Transverse colon (tissue), 4 donors: ENCODE data around the gene IL7R. TPM values are rescaled to one million over a fixed set of nuclear protein-coding genes. Genes with fewer than 3 reads are reported as not detected.

Experiments
- DNase-seq: peaks from one replicate; pipeline ENCODE4 v3.0.0-alpha.2; 2019
- H3K27ac ChIP-seq, 4 donors: fragments of 200-600 bp; sonication (generic); 2 replicates each; pipeline ENCODE4 v1.5.1; 2016 to 2018; ENCODE audit warnings: inconsistent platforms in 4 of 4
- H3K27me3 ChIP-seq: fragments of 200-600 bp; sonication (generic); 2 replicates; pipeline ENCODE4 v1.5.1; 2017; ENCODE audit warnings: inconsistent platforms
- H3K36me3 ChIP-seq, 4 donors: fragments of 200-600 bp; sonication (generic); 2 replicates each; pipeline ENCODE4 v1.5.1; 2017 to 2019; ENCODE audit warnings: inconsistent platforms in 4 of 4
- H3K4me1 ChIP-seq, 4 donors: fragments of 200-600 bp; sonication (generic); 2 replicates each; pipeline ENCODE4 v1.5.1; 2017 to 2020; ENCODE audit warnings: inconsistent platforms in 4 of 4
- H3K4me3 ChIP-seq, 4 donors: fragments of 200-600 bp; sonication (generic); 1 replicate in 1 of 4; 2 replicates in 3 of 4; pipeline versions ENCODE4 v1.5.1 to v1.6.1; 2017 to 2019; ENCODE audit warnings: inconsistent platforms in 4 of 4
- H3K9me3 ChIP-seq, 2 donors: fragments of 200-600 bp; sonication (generic); 2 replicates each; pipeline ENCODE4 v1.5.1; 2017 to 2019; ENCODE audit warnings: inconsistent platforms in 2 of 2
- EP300 ChIP-seq: sonication (generic); formaldehyde crosslinking; IDR thresholded peaks from one replicate; pipeline ENCODE4 v1.6.1; 2017; ENCODE audit warnings: antibody characterized with exemption, low read depth
- POLR2A ChIP-seq: fragments of 450-650 bp; IDR thresholded peaks from one replicate; pipeline ENCODE4 v1.6.1; 2016; ENCODE audit warnings: antibody characterized with exemption, mild to moderate bottlenecking, moderate library complexity
- POLR2AphosphoS5 ChIP-seq, 3 donors: sonication (generic); formaldehyde crosslinking; IDR thresholded peaks; one replicate each; pipeline ENCODE4 v1.6.1; 2016; ENCODE audit warnings: antibody characterized with exemption in 3 of 3
- WGBS, 2 donors: methylation state at CpG; one replicate each; pipeline ENCODE4 v1.1.5; 2018; ENCODE audit warnings: low coverage in 1 of 2; 5-methylcytosine and 5-hydroxymethylcytosine counted together
- in situ Hi-C, 4 donors: fragments of 200-750 bp; cut with MboI; loops; one replicate each; pipeline versions ENCODE4 v1.15.0 to v1.15.1; 2017; ENCODE audit warnings: low sequenced_read_pairs in 3 of 4, low pct_ligation_motif_present in 1 of 4, low pct_unique_long_range_greater_than_20kb in 1 of 4
- intact Hi-C: fragments of 100-400 bp; cut with DNase I; formaldehyde crosslinking; loops from one replicate; pipeline ENCODE4 v1.15.1; 2023; ENCODE audit warnings: low total_unique reads
- total RNA-seq, 4 donors: library from RNA; depleted of rRNA; stranded (reverse); fragments of >200 nt; gene quantifications; one replicate each; pipeline ENCODE4 v1.1.0, GENCODE V29; 2016
- TF ChIP-seq, protein P1 (sequence below), 5 experiments: fragments of 200-600 bp in 3 of 5; fragments of 450-650 bp in 2 of 5; sonication (generic) in 3 of 5; IDR thresholded peaks; 1 replicate in 2 of 5; 2 replicates in 3 of 5; pipeline ENCODE4 v1.5.1; 2016 to 2017; ENCODE audit warnings: antibody characterized with exemption in 5 of 5, inconsistent platforms in 3 of 5, mild to moderate bottlenecking in 2 of 5, moderate library complexity in 1 of 5

IL7R gene
- total RNA-seq, 4 donors from 2014 or later, result 3.2 to 54.8 (median 17.9) TPM

DNA sequence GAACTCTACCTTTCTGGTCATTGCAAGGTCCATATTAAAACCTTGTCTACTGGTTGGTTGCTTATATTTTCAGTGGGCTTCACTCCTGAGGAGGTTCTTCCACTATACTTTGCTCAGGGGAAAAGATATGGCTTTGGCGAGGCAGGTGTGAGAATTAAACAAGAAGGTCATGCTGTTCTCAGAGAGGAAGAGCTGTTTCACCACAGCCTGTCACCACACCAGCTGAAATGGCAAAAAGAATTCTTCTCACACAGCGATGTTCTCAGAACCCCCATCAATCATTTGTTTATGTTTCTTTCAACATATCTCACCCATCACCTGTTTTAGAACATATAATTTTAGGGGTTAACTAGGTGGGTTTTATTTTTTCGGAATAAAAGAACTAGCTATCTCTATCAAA is 43.1 kb downstream of the IL7R start:
- in situ Hi-C loops (loop anchor here in 2 of 4 donors (25.0 kb wide), 2 partner anchors 237 to 262 kb away; no protein-coding TSS in a partner anchor), intact Hi-C loops (no loop called here)

DNA sequence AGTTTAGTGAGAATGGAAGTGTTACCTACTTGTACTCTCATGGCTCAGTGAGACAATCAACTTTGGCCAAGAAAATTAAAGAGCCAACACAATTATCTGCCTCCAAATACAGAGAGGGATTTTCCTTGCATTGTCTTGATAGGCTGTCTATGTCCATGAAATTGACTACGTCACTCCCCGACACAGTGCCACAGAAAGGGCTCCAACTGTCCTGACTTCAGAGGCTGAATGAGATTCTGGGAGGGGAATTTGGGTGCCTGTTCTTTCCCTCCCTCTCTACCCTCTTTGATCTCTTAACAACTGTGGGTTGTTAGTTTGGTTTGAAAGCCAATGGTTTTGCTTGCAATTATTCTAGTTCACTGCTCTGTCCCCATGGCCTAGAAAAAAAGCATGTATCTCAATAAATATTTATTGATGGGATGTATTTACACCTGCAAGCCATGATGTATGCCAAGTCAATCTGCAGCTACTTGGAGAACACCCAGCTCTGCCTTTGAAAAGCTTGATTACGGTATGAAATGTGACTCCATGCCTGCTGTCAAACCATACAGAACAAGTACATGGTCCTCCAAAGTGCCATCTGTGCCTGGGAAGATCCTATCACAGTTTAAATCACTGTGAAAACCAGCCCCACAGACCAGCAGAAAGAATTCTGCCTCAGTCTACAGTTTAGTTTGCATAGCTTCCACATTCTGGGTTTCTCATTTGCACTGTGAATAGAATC is 44.4 kb downstream of the IL7R start:
- Histone ChIP-seq H3K9me3 (no peaks in the 10 kb centered on the region), H3K36me3 (no peaks in the 10 kb centered on the region), H3K4me3 (no peak overlapping the region), H3K27me3 (no peaks in the 10 kb centered on the region), H3K27ac (no peak overlapping the region), H3K4me1 (no peaks in the 10 kb centered on the region)
- DNase-seq, result no peak
- in situ Hi-C loops, result loop anchor here in 2 of 4 donors (25.0 kb wide), 2 partner anchors 239 to 264 kb away; no protein-coding TSS in a partner anchor
- TF ChIP-seq EP300 (no peak), POLR2A (no peak), POLR2AphosphoS5 (IDR thresholded peaks at IDR 0.05) (no peak)
- TF ChIP-seq, protein P1, sequence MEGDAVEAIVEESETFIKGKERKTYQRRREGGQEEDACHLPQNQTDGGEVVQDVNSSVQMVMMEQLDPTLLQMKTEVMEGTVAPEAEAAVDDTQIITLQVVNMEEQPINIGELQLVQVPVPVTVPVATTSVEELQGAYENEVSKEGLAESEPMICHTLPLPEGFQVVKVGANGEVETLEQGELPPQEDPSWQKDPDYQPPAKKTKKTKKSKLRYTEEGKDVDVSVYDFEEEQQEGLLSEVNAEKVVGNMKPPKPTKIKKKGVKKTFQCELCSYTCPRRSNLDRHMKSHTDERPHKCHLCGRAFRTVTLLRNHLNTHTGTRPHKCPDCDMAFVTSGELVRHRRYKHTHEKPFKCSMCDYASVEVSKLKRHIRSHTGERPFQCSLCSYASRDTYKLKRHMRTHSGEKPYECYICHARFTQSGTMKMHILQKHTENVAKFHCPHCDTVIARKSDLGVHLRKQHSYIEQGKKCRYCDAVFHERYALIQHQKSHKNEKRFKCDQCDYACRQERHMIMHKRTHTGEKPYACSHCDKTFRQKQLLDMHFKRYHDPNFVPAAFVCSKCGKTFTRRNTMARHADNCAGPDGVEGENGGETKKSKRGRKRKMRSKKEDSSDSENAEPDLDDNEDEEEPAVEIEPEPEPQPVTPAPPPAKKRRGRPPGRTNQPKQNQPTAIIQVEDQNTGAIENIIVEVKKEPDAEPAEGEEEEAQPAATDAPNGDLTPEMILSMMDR (IDR thresholded peaks at IDR 0.05), result no peak
- intact Hi-C loops, result no loop called here
- WGBS, 2 donors, result 76 to 90% methylated on average over 3 of the region's 3 CpGs

More for the DNA sequence above, 43.1 kb downstream of the IL7R start:
- Histone ChIP-seq H3K4me1 (no peaks in the 10 kb centered on the region), H3K4me3 (no peak overlapping the region), H3K27ac (no peak overlapping the region), H3K36me3 (no peaks in the 10 kb centered on the region), H3K27me3 (no peaks in the 10 kb centered on the region), H3K9me3 (no peaks in the 10 kb centered on the region)
- no peak for DNase-seq
- no peak for TF ChIP-seq EP300
- TF ChIP-seq POLR2A, result no peak
- TF ChIP-seq, protein P1 (IDR thresholded peaks at IDR 0.05), result no peak
- TF ChIP-seq POLR2AphosphoS5 (IDR thresholded peaks at IDR 0.05), result no peak
- whole genome bisulfite sequencing, 2 donors, result 42 to 50% methylated on average over 2 to 3 of the region's 3 CpGs

DNA sequence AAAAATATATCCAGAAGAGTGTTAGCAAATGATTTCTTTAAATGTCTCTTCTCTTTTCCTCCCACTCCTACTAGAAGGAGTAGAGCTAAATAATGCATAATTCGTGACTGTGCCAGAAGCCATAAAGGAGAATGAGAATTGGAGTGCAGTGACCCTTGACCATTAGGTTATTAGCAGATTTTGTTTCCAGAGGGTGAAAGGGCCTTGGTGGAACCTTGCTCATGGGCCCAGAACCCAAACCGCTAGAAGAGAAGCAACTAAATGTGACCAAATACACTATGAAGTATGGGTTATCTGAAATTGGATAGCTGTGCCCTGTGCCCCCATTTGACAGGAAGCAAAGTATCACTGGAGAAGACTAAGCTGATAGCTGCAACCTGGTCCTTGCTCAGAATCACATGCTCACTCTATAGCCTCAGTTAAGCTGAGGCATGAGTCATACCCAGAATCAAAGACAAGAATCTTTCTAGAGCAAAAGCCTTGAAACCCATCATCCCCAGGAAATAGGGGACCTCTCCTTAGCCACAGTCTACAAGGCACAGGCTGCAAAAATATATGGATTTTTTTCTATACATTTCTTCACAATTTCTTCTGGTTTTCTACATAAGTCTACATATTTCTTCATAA is 45.5 kb downstream of the IL7R start:
- intact Hi-C loops (no loop called here), in situ Hi-C loops (loop anchor here in 2 of 4 donors (25.0 kb wide), 2 partner anchors 240 to 265 kb away; no protein-coding TSS in a partner anchor)
- Histone ChIP-seq H3K27me3 (no peaks in the 10 kb centered on the region), H3K27ac (no peak overlapping the region), H3K36me3 (no peaks in the 10 kb centered on the region), H3K4me1 (no peaks in the 10 kb centered on the region), H3K9me3 (no peaks in the 10 kb centered on the region), H3K4me3 (no peak overlapping the region)
- no peak for TF ChIP-seq POLR2A
- TF ChIP-seq POLR2AphosphoS5 (IDR thresholded peaks at IDR 0.05), result no peak
- TF ChIP-seq, protein P1 (IDR thresholded peaks at IDR 0.05), result no peak
- TF ChIP-seq EP300, result no peak
- WGBS, 2 donors, result 32 to 56% methylated on average over 2 of the region's 2 CpGs
- no peak for DNase-seq

DNA sequence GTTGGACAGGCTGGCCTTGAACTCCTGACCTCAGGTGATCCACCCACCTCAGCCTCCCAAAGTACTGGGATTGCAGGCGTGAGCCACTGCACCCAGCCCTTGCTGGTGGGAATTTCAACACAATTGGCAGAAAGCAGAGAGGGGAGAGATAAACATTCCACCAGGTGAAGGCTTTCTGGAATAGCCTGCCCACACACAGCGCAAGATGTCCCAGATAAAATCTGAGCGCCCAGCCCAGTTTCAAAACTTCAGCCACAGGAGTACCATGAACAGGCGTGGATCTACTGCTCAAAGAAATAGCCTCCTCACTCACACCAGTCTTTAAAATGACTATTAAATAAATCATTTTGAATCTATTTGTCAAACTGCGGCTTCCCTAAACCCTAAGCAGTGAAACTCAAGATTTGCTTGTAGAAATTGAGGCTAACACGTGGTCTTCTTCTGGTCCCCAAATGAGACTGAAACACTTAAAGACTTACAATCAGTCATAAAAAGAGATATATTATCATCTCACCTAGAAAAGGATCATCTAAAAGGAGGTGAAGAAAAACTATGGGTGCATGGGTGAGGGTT is 47.0 kb downstream of the IL7R start:
- no peak overlapping the region for H3K27ac ChIP-seq
- in situ Hi-C loops (loop anchor here in 2 of 4 donors (25.0 kb wide), 2 partner anchors 241 to 266 kb away; no protein-coding TSS in a partner anchor), intact Hi-C loops (no loop called here)
- no peak for TF ChIP-seq POLR2AphosphoS5 (IDR thresholded peaks at IDR 0.05)
- DNase-seq, result no peak
- H3K4me3 ChIP-seq, result no peak overlapping the region
- no peaks in the 10 kb centered on the region for H3K4me1 ChIP-seq
- H3K36me3 ChIP-seq, result no peaks in the 10 kb centered on the region
- no peaks in the 10 kb centered on the region for H3K9me3 ChIP-seq
- no peaks in the 10 kb centered on the region for H3K27me3 ChIP-seq
- 83 to 93% methylated on average over 5 to 6 of the region's 6 CpGs for WGBS, 2 donors
